Mesenchymal stem cell (in vitro differentiated cells and primary cell): ENCODE measurements around the gene ARPP21.

Experiments
- DNase-seq: peaks from one replicate; pipeline ENCODE4 v3.0.0-alpha.2; 2013
- H2AFZ ChIP-seq: one replicate; pipeline ENCODE4 v1.6.1; 2013; ENCODE audit warnings: low read depth, mild to moderate bottlenecking, control low read depth, inconsistent platforms, low read length, moderate library complexity
- H2AK5ac ChIP-seq: 2 replicates; pipeline ENCODE4 v1.6.1; 2013; ENCODE audit warnings: low read length, moderate library complexity, mild to moderate bottlenecking, inconsistent platforms; ENCODE audit not compliant: severe bottlenecking
- H2BK120ac ChIP-seq: one replicate; pipeline ENCODE4 v1.6.1; 2013; ENCODE audit warnings: low read depth, mild to moderate bottlenecking, inconsistent platforms, low read length, moderate library complexity
- H2BK12ac ChIP-seq, 2 experiments: one replicate each; pipeline ENCODE4 v1.6.1; 2013; ENCODE audit warnings: inconsistent platforms in 2 of 2, low read length in 2 of 2, mild to moderate bottlenecking in 2 of 2, moderate library complexity in 2 of 2, control low read depth in 1 of 2
- H2BK15ac ChIP-seq: one replicate; pipeline ENCODE4 v1.6.1; 2013; ENCODE audit warnings: mild to moderate bottlenecking, low read depth, inconsistent platforms; ENCODE audit not compliant: poor library complexity, severe bottlenecking
- H2BK5ac ChIP-seq: 2 replicates; pipeline ENCODE4 v1.6.1; 2013; ENCODE audit warnings: low read depth, mild to moderate bottlenecking, low read length, control low read depth, inconsistent platforms; ENCODE audit not compliant: poor library complexity, severe bottlenecking
- H3K14ac ChIP-seq, 2 experiments: one replicate each; pipeline ENCODE4 v1.6.1; 2013; ENCODE audit warnings: inconsistent platforms in 2 of 2, low read length in 2 of 2, control low read depth in 1 of 2, mild to moderate bottlenecking in 1 of 2, moderate library complexity in 1 of 2
- H3K18ac ChIP-seq, 2 experiments: one replicate each; pipeline ENCODE4 v1.6.1; 2013; ENCODE audit warnings: inconsistent platforms in 2 of 2, low read length in 2 of 2, control low read depth in 1 of 2, low read depth in 1 of 2, mild to moderate bottlenecking in 1 of 2
- H3K23ac ChIP-seq, 2 experiments: one replicate each; pipeline ENCODE4 v1.6.1; 2013; ENCODE audit warnings: inconsistent platforms in 2 of 2, low read length in 2 of 2, mild to moderate bottlenecking in 2 of 2, moderate library complexity in 2 of 2, control low read depth in 1 of 2
- H3K27ac ChIP-seq: 2 replicates; pipeline ENCODE4 v1.5.1; 2013; ENCODE audit warnings: mild to moderate bottlenecking, moderate library complexity, low read length, control low read depth, inconsistent platforms; ENCODE audit not compliant: poor library complexity, severe bottlenecking
- H3K27me3 ChIP-seq, 2 experiments: 2 replicates each; pipeline versions ENCODE4 v1.6.1 to v1.7.0; 2013; ENCODE audit warnings: low read length in 2 of 2, mild to moderate bottlenecking in 2 of 2, moderate library complexity in 2 of 2, control low read depth in 1 of 2, inconsistent platforms in 1 of 2; ENCODE audit not compliant: control insufficient read depth in 1 of 2, insufficient read depth in 1 of 2
- H3K36me3 ChIP-seq, 2 experiments: 2 replicates each; pipeline versions ENCODE4 v1.6.1 to v1.7.0; 2013; ENCODE audit warnings: low read length in 2 of 2, control low read depth in 1 of 2, inconsistent platforms in 1 of 2, low read depth in 1 of 2, mild to moderate bottlenecking in 1 of 2; ENCODE audit not compliant: insufficient read depth in 2 of 2, control insufficient read depth in 1 of 2
- H3K4ac ChIP-seq, 2 experiments: one replicate each; pipeline ENCODE4 v1.6.1; 2013; ENCODE audit warnings: inconsistent platforms in 2 of 2, low read length in 2 of 2, mild to moderate bottlenecking in 2 of 2, moderate library complexity in 2 of 2, control low read depth in 1 of 2, low read depth in 1 of 2
- H3K4me1 ChIP-seq: 2 replicates; pipeline ENCODE4 v1.6.1; 2013; ENCODE audit warnings: low read depth, low read length, control low read depth; ENCODE audit not compliant: control insufficient read depth, insufficient read depth
- H3K4me2 ChIP-seq: 2 replicates; pipeline ENCODE4 v1.6.1; 2013; ENCODE audit warnings: low read length, mild to moderate bottlenecking, inconsistent platforms; ENCODE audit not compliant: poor library complexity, severe bottlenecking
- H3K4me3 ChIP-seq, 2 experiments: 2 replicates each; pipeline versions ENCODE4 v1.5.1 to v1.7.0; 2013; ENCODE audit warnings: low read length in 2 of 2, mild to moderate bottlenecking in 2 of 2, control low read depth in 1 of 2, low read depth in 1 of 2; ENCODE audit not compliant: insufficient read depth in 1 of 2
- H3K79me1 ChIP-seq: replicated peaks from 2 replicates; pipeline ENCODE4 v1.6.1; 2013; ENCODE audit warnings: mild to moderate bottlenecking, control low read depth, low read length, inconsistent platforms; ENCODE audit not compliant: poor library complexity, severe bottlenecking
- H3K9ac ChIP-seq: 2 replicates; pipeline ENCODE4 v1.7.0; 2013; ENCODE audit warnings: mild to moderate bottlenecking, low read length, moderate library complexity
- H3K9me3 ChIP-seq: 2 replicates; pipeline ENCODE4 v1.7.0; 2013; ENCODE audit warnings: mild to moderate bottlenecking, low read length; ENCODE audit not compliant: control insufficient read depth
- H4K8ac ChIP-seq: one replicate; pipeline ENCODE4 v1.6.1; 2013; ENCODE audit warnings: inconsistent platforms, mild to moderate bottlenecking, low read length, moderate library complexity
- H4K91ac ChIP-seq: one replicate; pipeline ENCODE4 v1.6.1; 2013; ENCODE audit warnings: mild to moderate bottlenecking, low read length, inconsistent platforms
- WGBS: methylation state at CpG from one replicate; pipeline ENCODE4 v1.1.7; 2013; ENCODE audit warnings: mixed read lengths; 5-methylcytosine and 5-hydroxymethylcytosine counted together

ARPP21 gene

DNA sequence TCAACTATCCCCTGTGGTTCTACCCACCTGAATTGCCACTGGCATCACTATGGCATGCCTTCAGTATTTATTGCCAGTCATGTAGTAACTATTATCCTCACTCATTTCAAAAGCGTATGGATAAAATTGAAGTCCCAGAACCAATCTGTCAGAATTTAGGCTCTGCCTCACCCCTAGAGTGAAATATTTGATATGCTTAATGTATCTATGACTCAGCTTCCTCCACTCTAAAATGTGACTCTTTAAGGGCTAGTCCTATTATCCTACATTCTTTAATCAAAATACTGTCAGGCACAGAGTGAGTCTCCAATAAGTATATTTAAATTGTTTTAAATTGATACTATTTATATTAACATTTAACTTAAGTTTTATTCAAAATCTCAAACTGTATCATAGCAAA is 27.6 kb downstream of the ARPP21 start:
- WGBS = no CpG with 5 or more reads among the region's 1 CpG
- no peaks in the 10 kb centered on the region for H3K27me3 ChIP-seq
- no peak for DNase-seq
- H2BK15ac ChIP-seq = no peak overlapping the region
- no peak overlapping the region for H2BK120ac ChIP-seq
- no peak overlapping the region for H3K4me2 ChIP-seq
- no peak overlapping the region for H2AFZ ChIP-seq
- H3K9me3 ChIP-seq = no peaks in the 10 kb centered on the region
- no peak overlapping the region for H3K27ac ChIP-seq
- no peaks in the 10 kb centered on the region for H3K79me1 ChIP-seq
- H4K91ac ChIP-seq = no peak overlapping the region
- H2BK5ac ChIP-seq = no peak overlapping the region
- no peak overlapping the region for H4K8ac ChIP-seq
- no peak overlapping the region for H3K9ac ChIP-seq
- peaks cover 5% of the 10 kb centered on the region for H3K4me1 ChIP-seq
- H3K36me3 ChIP-seq = no peaks in the 10 kb centered on the region
- H3K4ac ChIP-seq = no peak overlapping the region
- H3K14ac ChIP-seq = no peak overlapping the region
- no peak overlapping the region for H2BK12ac ChIP-seq
- no peak overlapping the region for H3K23ac ChIP-seq
- H3K4me3 ChIP-seq = no peak overlapping the region
- no peak overlapping the region for H3K18ac ChIP-seq
- H2AK5ac ChIP-seq = no peak overlapping the region

DNA sequence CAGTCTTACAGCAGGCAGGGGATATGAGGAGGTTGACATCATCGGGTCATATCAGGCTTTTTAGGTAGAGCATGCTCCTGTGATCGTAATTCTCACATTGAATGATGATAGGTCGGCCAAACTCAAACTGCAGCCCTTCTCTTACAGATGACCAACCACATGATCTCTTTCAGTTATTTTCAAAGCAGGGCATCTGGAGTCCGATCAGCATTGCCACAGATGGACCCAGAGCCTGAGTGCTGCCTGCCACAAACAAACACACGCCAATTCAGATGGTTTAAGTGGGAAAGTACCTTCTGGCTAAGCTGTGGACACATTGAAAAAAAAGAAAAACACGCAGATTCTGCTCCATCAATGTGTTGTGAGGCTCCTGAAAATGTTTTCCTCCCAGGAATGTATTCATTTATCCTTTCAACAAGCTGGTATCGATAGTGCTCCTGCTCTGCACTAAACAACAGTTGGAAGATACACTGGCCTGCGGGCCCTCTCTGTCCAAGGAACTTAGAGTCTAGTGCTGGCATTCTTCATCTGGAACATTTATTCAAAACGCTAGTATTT is 31.2 kb downstream of the ARPP21 start:
- H3K4me3 ChIP-seq = no peak overlapping the region
- H2BK120ac ChIP-seq = no peak overlapping the region
- H3K4me2 ChIP-seq = no peak overlapping the region
- H3K27me3 ChIP-seq = no peaks in the 10 kb centered on the region
- no peak overlapping the region for H2AK5ac ChIP-seq
- no peak overlapping the region for H2BK5ac ChIP-seq
- H2BK15ac ChIP-seq = no peak overlapping the region
- no peaks in the 10 kb centered on the region for H3K79me1 ChIP-seq
- H3K23ac ChIP-seq = no peak overlapping the region
- no peak overlapping the region for H3K14ac ChIP-seq
- no peak overlapping the region for H3K4ac ChIP-seq
- no peak for DNase-seq
- WGBS = 74% methylated on average over 9 of the region's 9 CpGs
- H3K18ac ChIP-seq = no peak overlapping the region
- H4K91ac ChIP-seq = no peak overlapping the region
- H3K36me3 ChIP-seq = no peaks in the 10 kb centered on the region
- no peak overlapping the region for H4K8ac ChIP-seq
- H3K27ac ChIP-seq = no peak overlapping the region
- no peak overlapping the region for H2BK12ac ChIP-seq
- H3K9me3 ChIP-seq = no peaks in the 10 kb centered on the region
- no peak overlapping the region for H3K9ac ChIP-seq
- H2AFZ ChIP-seq = no peak overlapping the region
- H3K4me1 ChIP-seq = no peaks in the 10 kb centered on the region

DNA sequence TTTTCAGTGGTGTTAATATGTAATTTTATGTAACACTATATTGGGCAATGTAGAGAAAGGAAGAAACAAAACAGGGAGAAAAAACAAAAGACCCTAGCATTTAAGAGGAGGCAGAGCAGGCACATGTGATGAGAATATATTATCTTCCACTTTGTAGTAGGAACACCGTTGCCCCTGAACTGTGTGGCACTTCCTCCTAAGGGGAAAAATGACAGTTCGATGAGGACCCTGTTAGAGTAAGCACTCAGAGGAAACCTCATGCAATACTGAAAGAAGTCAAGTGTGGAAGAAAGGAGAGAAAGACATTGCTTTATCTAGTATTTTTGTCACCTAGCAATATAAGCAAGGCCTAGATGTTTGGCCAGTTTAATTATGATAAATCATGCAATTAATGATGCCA is 32.2 kb downstream of the ARPP21 start:
- Histone ChIP-seq H3K36me3 (no peaks in the 10 kb centered on the region), H3K9ac (no peak overlapping the region), H3K23ac (no peak overlapping the region), H3K4ac (no peak overlapping the region), H3K4me1 (no peaks in the 10 kb centered on the region), H3K27ac (no peak overlapping the region), H3K79me1 (no peaks in the 10 kb centered on the region), H4K8ac (no peak overlapping the region), H2BK15ac (no peak overlapping the region), H3K9me3 (no peaks in the 10 kb centered on the region), H3K4me3 (no peak overlapping the region), H2BK120ac (no peak overlapping the region), H2BK12ac (no peak overlapping the region), H2AFZ (no peak overlapping the region), H3K14ac (no peak overlapping the region), H3K18ac (no peak overlapping the region), H3K27me3 (no peaks in the 10 kb centered on the region), H4K91ac (no peak overlapping the region), H2AK5ac (no peak overlapping the region), H2BK5ac (no peak overlapping the region), H3K4me2 (no peak overlapping the region)
- no peak for DNase-seq
- 83% methylated on average over 2 of the region's 2 CpGs for WGBS

DNA sequence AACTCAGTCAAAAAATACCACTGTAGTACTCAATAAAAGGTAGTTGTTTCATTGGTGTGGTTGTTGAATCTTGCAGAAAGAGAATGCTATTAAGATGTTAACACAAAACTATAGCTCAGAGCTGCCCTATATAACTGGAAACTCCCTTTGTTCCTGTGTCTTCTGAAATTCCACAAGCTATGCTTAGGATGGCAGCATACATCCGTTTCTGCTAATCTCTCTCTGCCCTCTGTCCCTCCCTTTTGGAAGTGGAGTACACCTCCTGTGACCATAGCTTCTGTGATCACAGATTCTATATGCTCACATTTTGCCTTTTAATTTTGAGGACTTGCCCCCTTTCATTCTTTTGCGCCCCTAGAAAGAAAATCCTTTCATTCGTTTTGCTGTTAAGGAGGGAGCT is 33.7 kb downstream of the ARPP21 start:
- no peak overlapping the region for H3K18ac ChIP-seq
- no peaks in the 10 kb centered on the region for H3K4me1 ChIP-seq
- no peak overlapping the region for H3K27ac ChIP-seq
- 83% methylated on average over 3 of the region's 3 CpGs for WGBS
- H2BK5ac ChIP-seq = no peak overlapping the region
- H3K36me3 ChIP-seq = no peaks in the 10 kb centered on the region
- no peak overlapping the region for H4K91ac ChIP-seq
- no peaks in the 10 kb centered on the region for H3K79me1 ChIP-seq
- no peak overlapping the region for H2BK120ac ChIP-seq
- no peak overlapping the region for H3K4me2 ChIP-seq
- no peak overlapping the region for H2BK12ac ChIP-seq
- no peaks in the 10 kb centered on the region for H3K27me3 ChIP-seq
- H2BK15ac ChIP-seq = no peak overlapping the region
- no peak for DNase-seq
- H3K14ac ChIP-seq = no peak overlapping the region
- no peak overlapping the region for H2AK5ac ChIP-seq
- no peak overlapping the region for H3K9ac ChIP-seq
- no peak overlapping the region for H3K23ac ChIP-seq
- H4K8ac ChIP-seq = no peak overlapping the region
- H3K4me3 ChIP-seq = no peak overlapping the region
- no peak overlapping the region for H3K4ac ChIP-seq
- no peak overlapping the region for H2AFZ ChIP-seq
- H3K9me3 ChIP-seq = no peaks in the 10 kb centered on the region
